HG03139 (cell line): ENCODE data around the gene ADGRV1.
"Not testable (repeated sequence)": the region's sequence is repeated elsewhere in the genome, so short reads cannot be mapped to it uniquely, and the experiment has no call there.

Experiments used
- ATAC-seq: cut with Tn5 transposase; IDR thresholded peaks from one replicate; pipeline ENCODE4 v1.9.1; 2021; ENCODE audit not compliant: unreplicated experiment

The ADGRV1 gene

GRCh38 chr5:90967851-90968250 is 409.3 kb downstream of the ADGRV1 start:
- no peak for ATAC-seq

DNA sequence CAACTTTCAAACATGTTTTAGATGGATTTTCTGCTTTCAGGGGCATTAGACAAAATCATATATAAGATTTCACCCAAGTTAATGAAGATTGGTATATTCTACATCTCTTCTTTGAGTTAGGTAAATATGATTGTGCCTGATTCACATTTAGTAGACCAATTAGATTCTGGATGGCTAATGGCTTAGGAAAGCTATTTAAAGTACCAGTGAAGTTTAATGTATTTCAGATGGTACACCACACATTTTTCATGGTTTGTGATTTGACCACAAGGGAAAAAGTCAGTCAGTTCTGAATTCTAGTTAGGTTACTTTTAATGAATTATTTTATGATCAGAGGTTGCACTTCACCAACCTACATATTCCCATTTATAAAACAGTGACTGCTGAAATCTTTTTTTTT is 409.7 kb downstream of the ADGRV1 start:
- ATAC-seq: no peak

GRCh38 chr5:90969945-90970344 is 411.3 kb downstream of the ADGRV1 start:
- ATAC-seq: not testable (repeated sequence)

DNA sequence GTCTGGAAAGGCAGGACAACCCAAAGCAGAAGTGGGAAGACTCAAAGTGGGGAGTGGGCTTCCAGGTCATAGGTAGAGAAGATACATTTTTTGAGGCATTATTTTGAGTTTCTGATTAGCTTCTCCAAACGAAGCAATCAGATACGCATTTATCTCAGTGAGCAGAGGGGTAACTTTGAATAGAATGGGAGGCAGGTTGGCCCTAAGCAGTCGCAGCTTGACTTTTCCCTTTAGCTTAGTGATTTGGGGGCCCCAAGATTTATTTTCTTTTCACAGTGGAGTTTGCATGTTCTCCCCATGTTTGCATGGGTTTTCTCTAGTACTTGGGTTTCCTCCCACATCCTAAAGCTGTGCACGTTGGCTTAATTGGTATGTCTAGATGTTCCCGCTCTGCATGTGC is 422.6 kb downstream of the ADGRV1 start:
- no peak for ATAC-seq

DNA sequence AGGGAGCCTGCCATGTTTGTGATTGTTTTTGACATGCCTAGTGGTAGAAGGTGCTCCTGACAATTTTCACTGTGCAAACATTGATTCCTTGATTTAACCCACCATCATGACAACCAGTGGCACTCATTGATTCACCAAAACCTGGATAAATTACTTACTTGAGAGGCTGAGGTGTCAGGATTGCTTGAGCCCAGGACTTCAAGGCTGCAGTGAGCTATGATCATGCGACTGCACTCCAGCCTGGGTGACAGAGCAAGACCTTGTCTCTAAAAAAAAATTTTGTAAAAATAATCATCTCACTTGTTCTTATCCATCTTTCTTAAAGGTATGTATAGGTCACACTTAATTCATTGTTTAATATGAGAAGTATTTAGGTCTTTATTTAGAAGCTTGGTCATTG is 423.2 kb downstream of the ADGRV1 start:
- ATAC-seq: no peak

DNA sequence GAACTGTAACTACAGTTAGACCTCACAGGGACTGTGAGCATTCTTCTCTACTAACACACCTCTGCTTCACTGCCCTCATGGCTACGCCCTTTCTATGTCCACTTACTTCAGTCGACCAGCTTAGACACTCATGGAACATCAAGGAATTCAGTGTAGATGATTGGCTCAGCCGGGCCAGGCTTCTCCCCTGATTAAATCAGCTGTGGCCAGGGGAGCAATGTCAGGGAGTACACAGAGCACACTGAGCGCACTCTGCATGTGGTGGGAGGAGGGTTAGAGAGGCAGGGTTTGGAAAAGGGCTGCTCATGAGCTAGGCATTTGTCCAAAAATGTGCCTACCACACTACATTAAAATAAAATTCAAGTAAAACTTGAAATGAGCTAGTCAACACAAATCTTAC is 424.0 kb downstream of the ADGRV1 start:
- ATAC-seq: no peak

GRCh38 chr5:90983148-90983547 is 424.6 kb downstream of the ADGRV1 start:
- no peak for ATAC-seq

- ATAC-seq: no peak
Measured at GRCh38 chr5:90983711-90984124, 425.1 kb downstream of the ADGRV1 start.

DNA sequence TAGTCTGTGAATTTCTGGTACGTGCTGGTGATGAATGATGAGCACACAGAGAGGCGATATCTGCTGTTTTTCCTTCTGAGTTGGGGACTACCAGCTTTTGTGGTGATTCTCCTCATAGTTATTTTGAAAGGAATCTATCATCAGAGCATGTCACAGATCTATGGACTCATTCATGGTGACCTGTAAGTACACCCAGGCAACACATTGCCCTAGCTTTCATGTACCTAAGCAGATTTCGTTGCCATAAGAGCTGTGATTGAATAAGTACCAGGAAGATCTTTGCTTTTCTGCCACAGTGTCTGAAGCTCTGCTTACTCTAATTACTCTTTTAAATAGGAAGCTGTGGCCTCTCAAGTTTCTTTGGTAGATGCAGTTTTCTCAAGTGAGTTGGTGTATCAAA is 426.7 kb downstream of the ADGRV1 start:
- ATAC-seq: no peak

DNA sequence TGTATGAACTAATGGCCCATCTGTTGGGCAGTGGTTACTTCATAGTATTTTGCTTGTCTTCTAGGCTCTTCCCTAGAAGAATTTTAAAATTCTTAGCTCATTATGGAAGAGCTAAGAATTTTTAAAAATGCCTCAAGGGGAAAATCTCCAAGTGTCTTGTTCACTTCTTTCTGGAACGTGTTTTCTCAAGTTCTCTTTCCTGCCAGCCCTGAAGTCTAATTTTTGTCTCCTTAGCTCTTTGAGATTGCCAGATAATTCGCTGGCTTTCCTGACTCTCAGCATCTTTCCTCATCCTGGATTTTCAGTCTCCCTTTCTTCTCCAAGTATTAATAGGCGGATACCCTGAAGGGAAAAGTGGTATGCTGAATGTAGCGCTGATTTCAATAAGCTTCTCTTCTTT is 429.1 kb downstream of the ADGRV1 start:
- ATAC-seq: no peak

DNA sequence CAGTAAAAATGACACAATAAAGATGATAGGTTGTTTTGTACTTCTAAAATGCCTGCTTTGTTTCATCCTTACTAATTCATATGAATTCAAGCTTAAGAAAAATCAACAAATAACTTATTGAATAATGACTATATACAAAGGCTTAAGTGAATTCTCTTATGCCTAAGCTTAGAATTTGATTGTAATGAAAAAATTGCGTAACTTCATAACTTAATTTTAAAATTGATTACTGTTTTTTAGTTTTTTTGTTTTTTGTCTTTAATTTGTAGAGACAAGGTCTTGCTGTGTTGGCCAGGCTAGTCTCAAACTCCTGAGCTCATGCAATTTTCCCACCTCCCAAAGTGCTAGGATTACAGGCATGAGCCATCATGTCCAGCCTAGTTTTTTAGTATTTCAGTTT is 432.6 kb downstream of the ADGRV1 start:
- no peak for ATAC-seq

DNA sequence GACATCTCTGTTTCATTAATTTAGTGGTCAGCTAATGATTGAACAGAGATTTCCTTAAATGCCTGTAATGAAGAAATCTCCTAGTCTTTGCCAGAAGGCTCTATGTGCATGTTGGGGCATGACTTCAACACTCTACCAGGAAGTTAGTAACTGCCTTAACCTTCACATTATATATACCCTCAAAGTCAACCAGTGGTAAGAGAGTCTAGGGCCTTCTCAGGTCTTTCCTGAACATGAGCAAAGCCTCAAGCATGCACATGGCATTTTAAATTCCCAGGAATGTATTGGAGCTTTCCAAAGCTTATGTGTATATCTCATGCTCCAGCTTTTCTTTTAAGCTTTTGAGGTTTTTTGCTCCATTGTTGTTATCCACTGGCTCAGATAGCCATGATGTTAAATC is 436.2 kb downstream of the ADGRV1 start:
- no peak for ATAC-seq

- no peak for ATAC-seq
Measured at GRCh38 chr5:90996089-90996488, 437.5 kb downstream of the ADGRV1 start.

- ATAC-seq: no peak
Measured at GRCh38 chr5:90997082-90997481, 438.5 kb downstream of the ADGRV1 start.

DNA sequence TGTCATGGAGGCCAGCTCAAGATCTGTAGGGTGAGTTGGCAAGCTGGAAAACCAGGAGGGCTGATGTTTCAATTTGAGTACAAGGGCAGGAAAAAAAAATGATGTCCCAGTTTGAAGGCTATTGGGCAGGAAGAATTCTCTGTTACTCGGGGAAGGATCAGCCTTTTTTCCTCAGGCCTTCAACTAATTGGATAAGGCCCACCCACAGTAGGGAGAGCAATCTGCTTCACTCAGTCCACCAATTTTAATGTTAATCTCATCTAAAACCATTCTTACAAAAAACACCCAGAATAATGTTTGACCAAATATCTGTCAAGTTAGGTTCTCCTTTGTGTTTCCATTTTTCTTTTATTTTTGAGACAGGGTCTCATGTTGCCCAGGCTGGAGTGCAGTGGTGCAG is 442.1 kb downstream of the ADGRV1 start:
- ATAC-seq: no peak

- ATAC-seq: no peak
Measured at GRCh38 chr5:91006713-91007112, 448.1 kb downstream of the ADGRV1 start.

- ATAC-seq: no peak
Measured at GRCh38 chr5:91007251-91007650, 448.7 kb downstream of the ADGRV1 start.

- no peak for ATAC-seq
Measured at GRCh38 chr5:91007780-91008402, 449.3 kb downstream of the ADGRV1 start.

- no peak for ATAC-seq
Measured at GRCh38 chr5:91010090-91010489, 451.5 kb downstream of the ADGRV1 start.

DNA sequence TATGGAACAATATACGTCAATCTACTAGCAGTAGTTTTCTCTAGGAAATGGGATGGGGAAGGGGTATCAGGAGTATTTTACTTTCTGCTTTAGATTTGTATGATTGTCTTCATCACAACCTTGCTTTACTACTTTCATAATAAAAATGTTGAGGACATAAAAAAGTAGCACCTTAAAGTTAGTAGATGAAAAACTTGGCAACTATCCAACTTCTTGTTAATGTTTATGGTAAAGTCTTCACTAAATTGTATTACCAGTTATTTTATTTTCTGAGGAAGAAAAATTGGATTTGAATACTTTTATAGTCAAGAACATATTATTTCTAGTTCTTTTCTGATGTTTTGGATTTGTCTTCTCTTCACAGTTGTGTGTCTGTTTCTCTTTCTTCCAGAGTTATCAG is 452.4 kb downstream of the ADGRV1 start:
- no peak for ATAC-seq

DNA sequence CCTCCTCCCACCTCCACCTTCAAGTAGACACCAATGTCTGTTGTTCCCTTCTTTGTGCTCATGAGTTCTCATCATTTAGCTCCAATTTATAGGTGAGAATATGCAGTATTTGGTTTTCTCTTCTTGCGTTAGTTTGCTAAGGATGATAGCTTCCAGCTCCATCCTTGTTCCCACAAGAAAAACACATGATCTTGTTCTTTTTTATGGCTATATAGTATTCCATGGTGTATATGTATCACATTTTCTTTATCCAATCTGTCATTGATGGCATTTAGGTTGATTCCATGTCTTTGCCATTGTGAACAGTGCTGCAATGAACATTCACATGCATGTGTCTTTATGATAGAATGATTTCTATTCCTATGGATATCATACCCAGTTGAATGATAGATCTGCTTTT is 454.3 kb downstream of the ADGRV1 start:
- not testable (repeated sequence) for ATAC-seq

GRCh38 chr5:91016322-91016721 is 457.7 kb downstream of the ADGRV1 start:
- no peak for ATAC-seq

- no peak for ATAC-seq
Measured at GRCh38 chr5:91016954-91017700, 458.5 kb downstream of the ADGRV1 start.
